ENCODE results near the gene SEMA6B.
"Not testable (repeated sequence)": the region's sequence is repeated elsewhere in the genome, so short reads cannot be mapped to it uniquely, and the experiment has no call there.

Gene SEMA6B, protein sequence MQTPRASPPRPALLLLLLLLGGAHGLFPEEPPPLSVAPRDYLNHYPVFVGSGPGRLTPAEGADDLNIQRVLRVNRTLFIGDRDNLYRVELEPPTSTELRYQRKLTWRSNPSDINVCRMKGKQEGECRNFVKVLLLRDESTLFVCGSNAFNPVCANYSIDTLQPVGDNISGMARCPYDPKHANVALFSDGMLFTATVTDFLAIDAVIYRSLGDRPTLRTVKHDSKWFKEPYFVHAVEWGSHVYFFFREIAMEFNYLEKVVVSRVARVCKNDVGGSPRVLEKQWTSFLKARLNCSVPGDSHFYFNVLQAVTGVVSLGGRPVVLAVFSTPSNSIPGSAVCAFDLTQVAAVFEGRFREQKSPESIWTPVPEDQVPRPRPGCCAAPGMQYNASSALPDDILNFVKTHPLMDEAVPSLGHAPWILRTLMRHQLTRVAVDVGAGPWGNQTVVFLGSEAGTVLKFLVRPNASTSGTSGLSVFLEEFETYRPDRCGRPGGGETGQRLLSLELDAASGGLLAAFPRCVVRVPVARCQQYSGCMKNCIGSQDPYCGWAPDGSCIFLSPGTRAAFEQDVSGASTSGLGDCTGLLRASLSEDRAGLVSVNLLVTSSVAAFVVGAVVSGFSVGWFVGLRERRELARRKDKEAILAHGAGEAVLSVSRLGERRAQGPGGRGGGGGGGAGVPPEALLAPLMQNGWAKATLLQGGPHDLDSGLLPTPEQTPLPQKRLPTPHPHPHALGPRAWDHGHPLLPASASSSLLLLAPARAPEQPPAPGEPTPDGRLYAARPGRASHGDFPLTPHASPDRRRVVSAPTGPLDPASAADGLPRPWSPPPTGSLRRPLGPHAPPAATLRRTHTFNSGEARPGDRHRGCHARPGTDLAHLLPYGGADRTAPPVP

DNA sequence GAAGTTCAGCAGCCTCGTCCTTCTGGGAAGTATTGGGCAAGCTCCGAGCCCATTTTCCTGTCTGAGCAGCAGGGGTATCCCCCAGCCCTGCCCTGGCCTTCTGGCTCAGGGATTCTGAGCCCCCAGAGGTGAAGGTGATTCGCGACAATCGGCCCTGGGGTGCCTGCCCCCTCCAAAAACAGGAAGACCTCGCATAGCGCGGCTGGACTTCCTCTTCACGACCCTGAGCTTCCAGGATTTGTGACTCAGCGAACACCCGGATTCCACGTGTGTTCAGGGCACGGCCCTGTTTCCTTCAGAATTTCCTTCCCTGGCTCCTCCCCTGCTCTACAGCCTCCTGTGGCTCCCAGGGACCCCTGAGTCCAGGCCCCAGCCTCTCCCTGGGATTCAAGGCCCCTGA, at the start of gene SEMA6B:
TSS of gene SEMA6B (minus strand) at position 116 of the 400 bp plus-strand sequence. CDS start 1,227 bp downstream, outside the sequence.
- no peak for DNase-seq

DNA sequence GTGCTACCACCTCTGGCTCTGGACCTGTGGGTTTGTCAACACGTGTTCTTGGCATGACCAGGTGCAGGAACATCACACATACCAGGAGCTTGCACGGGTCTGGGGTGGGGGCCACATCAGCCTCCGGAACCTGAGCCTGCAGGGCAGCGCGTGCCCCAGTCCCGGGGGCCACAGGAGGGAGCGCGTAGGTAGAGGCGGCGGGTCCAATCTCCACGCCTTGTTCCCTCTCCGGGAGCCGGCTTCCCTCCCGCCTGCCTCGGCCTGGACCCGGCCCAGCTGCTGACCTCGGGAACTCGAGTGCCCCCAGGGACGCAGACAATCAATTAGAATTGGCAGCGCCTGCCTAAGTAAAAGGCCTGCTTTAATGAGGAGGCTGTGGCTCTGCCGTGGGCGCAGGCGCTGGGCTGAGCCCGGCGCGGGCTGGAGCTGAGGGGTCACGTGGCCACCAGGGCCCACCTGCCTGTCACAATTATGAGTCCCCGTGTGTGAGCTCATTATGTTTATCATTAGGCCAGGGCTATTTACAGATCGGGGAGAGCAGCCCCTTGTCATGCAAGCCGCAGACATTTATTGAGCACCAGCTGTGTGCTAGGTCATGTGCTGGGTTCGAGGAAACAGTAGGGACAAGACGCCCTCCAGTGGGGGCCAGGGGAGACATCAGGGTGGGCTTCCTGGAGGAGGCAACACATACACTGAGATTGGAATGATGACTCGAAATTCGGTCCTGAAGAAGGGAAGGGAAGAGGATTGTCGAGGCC, 47.6 kb upstream of the SEMA6B start:
- DNase-seq, result no peak

DNA sequence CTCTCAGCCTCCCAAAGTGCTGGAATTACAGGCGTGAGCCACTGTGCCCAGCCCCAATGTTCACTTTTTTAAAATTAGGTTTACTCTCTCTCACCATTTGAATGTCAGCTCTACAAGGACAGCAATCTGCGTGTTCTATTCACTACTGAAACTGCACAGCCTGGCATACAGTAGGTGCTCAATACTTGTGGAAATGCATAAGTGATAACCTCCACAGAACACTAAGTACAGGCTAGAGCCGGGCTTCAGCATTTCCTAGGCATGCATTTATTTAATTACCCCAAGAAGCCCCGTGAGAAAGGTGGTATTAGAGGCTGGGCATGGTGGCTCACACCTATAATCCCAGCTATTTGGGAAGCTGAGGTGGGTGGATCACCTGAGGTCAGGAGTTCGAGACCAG, 46.7 kb upstream of the SEMA6B start:
- DNase-seq, result no peak

DNA sequence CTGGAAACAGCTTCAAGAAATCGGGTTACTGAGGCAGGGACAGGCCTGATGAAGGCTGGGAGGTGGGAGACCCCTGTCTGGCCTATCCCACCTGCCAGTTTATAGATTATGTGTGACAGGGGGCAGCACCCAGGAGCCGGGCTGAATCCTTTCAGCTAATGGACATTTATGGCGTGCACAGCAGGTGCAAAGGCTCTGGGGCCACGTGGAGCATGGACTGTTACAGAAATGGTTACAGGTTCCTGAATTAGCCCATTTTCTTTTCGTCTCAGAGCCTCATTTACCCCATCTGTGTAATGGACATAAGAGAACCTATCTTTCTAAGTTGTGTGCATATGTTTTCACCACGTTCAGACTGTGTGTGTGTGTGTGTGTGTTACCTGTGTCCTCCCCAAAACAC, 45.4 kb upstream of the SEMA6B start:
- DNase-seq, result no peak

DNA sequence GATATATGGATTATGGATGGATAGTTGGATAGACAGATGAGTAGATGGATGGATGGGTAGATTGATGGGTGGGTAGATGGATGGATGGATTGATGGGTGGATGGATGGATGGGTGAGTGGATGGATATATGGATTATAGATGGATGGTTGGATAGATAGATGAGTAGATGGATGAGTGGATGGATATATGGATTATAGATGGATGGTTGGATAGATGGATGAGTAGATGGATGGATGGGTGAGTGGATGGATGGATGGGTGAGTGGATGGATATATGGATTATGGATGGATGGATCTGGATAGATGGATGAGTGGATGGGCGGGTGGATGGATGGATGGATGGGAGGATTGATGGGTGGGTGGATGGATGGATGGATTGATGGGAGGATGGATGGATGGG, 43.4 kb upstream of the SEMA6B start:
- no peak for DNase-seq

DNA sequence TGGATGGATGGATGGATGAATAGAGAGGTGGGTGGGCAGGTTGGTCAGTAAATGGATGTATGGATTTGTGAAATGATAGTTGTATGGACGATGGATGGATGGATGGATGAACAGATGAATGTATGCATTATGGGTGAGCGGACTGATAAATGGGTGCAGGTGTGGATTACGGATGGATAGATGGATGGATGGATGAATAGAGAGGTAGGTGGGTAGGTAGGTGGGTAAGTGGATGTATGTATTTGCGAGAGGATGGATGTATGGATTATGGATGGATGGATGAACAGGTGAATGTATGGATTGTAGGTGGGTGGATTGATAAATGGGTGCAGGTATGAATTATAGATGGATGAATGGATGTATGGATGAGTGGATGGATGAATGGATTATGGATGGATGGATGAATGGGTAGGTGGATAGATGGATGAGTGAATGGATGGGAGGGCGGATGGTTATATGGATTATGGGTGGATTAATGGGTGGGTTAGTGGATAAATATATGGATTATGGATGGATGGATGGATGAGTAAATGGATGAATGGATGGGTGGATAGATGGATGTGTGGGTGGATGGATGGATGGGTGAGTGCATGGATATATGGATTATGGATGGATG, 42.8 kb upstream of the SEMA6B start:
- DNase-seq, result no peak

DNA sequence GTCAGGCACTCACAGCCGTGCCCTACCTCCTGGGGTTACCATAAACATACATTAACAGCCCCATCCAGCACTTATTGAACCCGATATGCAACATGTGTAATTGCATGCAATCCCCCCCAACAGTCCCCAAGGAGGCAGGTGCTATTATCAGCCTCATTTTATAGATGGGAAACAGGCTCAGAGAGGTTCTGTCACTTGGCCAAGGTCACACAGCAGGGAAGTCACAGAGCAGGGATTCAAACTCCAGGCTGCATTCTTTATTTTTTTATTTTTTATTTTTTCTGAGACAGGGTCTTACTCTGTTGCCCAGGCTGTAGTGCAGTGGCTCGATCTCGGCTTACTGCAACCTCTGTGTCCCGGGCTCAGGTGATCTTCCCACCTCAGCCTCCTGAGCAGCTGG, 41.4 kb upstream of the SEMA6B start:
- no peak for DNase-seq

DNA sequence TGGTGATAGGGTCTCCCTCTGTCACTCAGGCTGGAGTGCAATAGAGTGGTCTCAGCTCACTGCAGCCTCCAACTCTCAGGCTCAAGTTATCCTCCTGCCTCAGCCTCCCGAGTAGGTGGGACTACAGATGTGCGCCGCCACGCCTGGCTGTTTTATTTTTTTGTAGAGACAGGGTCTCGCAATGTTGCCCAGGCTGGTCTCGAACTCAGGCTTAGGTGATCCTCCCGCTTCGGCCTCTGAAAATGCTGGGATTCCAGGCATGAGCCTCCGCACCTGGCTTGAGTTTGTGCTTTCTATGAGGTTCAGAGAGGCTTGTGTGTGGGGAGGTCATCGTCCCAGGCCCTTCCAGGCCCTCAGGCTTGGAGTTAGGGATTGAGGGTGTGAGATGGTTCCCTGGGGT, 40.6 kb upstream of the SEMA6B start:
- no peak for DNase-seq

DNA sequence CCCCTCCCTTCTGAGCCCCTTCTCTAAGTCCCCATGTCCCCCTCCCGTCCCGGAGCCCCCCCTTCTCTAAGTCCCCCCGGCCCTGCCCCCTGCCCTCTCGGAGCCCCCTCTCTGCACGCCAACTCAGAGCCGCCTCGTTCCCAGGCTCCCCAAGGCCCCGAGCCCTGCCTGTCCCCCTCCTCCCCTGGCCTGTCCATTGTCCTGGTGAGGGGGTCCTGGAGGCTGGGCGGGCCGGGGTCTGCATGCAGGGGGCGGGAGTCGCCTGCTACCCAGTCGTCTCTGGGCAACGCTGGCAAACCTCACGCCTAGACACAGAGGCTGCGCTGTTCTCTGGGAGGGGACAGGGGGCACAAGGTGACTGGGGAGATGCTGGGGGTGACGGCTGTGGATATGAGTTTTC, 39.2 kb upstream of the SEMA6B start:
- DNase-seq, result no peak

DNA sequence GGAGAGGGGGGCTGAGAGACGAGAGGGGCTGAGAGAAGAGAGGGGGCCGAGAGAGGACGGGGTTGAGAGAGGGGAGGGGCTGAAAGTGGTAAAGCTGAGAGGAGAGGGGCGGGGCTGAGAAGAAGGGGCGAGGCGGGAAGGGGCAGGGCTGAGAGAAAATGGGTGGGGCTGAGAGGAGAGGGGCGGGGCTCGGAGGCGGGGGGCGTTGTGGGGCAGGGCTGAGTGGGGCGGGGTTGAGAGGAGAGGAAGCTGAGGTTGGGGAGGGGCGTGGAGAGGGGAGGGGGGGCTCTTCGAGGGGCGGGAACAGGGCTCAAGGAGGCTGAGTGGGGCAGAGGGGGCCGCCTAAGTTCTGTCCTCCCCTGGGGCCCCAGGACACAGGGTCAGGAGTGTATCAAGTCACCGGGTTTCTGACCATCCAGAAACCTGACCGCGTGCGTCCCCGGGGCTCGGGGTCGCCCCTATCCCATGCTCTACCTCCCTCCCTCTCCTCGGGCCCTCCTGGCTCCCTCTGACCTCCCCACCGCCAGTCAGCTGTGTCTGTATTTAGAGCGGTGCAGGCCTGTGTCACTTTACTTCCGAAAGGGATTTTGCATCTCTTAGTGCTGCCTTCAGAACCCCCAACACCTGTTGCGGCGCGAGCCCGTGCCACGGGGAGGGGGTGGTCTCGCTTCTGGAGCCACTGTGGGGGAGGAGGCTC, 38.6 kb upstream of the SEMA6B start:
- no peak for DNase-seq

DNA sequence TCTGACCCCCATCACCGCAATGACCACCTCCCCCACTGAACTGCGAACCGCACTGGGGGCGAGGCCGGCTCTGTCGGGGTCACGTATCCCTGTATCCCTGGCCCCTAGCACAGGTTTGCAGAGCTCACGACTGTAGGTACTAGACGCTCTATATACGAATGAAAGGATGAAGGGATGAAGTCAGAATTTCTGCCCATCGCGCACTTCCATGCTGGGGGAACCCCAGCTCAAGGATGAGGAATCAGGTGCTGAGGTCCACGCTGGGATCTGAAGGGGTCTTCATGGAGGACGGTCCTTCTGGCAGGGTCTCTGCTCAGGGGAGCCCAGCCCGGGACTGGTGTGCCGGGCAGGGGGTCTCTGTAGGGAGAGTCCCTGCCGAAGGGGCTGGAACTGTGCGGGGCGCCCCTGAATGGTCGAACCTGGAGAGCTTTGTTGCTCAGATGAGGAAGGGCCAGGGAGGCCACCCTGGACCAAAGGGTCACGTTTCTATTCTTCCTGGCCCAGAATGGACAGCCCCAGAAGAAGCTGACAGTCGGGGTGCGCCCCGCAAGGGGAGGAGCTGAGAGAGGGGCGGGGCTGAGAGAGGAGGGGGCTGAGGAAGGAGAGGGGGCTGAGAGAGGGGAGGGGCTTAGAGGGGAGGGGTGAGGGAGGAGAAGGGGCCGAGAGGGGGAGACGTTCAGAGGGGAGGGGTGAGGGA, 37.9 kb upstream of the SEMA6B start:
- no peak for DNase-seq

DNA sequence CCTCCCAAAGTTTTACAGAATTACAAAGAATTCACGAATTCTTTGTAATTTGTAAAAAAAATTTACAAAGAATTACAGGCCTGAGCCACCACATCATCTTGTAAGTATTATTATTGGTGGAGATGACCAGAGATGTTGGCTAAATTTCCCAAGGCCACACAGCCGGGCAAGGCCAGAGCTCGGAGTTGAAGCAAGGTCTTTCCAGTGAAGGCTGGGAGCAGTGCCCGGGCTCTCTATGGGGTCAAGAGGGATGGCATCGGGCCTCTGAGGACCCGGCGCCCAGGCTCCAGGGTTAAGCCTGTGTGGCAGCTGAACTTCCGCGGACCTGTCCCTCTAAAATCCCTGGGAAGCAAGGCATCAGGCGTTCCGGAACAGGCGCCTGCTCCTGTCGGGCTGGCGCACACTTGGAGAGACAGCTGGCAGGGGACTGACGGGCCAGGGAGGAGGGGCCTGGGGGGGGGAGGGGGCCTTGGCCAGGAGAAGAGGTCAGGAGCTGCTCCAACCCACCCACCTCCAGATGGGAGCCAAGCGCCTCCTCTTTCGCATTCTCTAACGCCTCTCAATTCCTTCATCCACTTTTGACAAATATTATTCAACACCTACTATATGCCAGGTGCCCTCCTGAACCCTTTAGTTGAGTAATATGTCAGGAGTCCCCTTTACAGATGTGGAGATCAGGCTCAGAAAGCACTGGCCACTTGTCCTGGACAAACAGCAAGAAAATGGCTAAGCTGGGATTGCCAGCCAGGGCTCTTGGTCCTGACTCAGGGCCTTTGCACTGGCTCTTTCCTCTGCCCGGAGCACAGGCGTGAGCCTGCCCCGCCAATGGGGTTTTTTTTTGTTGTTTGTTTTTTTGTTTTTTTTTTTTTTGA, 36.8 kb upstream of the SEMA6B start:
- no peak for DNase-seq

DNA sequence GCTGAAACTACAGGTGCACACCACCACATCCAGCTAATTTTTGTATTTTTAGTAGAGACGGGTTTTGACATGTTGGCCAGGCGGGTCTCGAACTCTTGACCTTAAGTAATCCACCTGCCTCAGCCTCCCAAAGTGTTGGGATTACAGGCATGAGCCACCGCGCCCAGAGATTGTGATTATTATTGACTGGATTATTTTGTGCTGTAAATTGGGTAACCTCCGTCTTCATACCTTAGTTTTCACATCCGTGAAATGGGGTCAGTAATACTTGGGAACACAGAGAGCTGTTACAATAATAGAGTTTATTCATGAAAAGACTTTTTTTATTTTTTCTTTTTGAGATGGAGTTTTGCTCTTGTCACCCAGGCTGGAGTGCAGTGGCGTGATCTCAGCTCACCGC, 35.7 kb upstream of the SEMA6B start:
- DNase-seq, result not testable (repeated sequence)

DNA sequence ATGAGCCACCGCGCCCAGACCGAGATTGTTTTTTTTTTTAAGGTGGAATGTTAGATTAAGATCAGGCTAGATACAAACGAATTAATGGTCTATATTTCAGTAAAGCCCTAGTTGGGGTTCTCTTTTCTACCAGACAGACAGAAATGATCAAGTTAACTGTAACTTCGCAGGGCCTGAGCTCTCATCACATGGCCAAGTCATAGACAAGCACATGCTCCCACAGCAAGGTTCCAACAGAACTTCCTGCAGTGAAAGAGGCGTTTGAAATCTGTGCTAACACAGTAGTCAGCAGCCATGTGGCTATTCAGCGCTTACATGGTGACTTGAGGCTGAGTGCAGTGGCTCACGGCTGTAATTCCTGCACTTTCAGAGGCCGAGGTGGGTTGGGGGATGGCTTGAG, 34.7 kb upstream of the SEMA6B start:
- DNase-seq, result no peak

DNA sequence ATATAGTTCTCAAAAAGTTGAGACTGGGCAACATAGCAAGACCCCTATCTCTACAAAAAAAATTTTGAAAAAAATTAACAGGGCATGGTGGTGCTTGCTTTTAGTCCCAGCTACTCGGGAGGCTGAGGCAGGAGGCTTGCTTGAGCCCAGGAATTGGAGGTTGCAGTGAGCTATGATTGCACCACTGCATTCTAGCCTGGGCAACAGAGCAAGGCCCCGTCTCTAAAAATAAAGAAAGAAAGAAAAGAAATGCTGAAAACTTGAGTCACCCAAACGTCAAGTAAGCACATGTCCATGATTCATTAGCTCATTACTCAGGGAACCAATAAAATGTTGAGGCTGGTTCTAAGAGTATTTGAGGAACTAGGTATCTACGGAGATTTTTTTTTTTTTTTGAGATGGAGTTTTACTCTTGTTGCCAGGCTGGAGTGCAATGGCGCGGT, 33.9 kb upstream of the SEMA6B start:
- no peak for DNase-seq

DNA sequence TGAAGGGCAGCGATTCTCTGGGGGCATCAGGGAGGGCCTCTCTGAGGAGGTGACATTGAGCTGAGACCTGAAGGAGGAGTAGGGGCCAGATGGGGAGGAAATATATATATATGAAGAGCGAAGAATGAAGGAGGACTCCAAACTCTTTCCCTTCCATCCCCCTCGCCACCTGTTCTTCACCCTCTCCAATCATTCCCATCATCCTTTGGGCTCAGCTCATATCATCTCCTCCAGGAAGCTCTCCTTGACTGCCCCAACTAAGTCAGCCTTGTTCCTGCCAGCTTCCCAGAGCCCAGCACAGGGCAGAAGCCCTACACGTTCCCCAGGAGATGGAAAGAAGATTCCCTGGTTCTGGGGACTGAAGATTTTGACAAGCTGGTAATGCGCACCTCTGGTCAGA, 33.0 kb upstream of the SEMA6B start:
- no peak for DNase-seq

DNA sequence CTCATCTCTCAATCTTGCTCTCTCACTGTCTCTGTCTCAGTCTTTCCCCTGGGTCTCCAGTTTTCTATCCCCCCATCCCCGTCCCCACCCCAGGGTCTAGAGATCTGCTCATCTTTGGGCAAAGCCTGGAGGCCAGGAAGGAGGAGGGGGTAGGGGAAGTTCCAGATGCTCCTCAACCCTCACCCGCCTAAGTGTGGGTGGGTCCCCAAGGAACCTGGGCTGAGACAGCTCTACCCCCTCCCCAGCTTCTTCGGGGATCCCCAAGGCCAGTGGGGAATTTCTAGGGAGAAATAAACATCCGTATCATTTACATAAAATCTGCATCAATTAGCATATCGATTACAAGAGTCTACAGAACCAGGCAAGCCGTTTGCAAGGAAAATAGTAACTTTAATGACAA, 31.8 kb upstream of the SEMA6B start:
- DNase-seq, result no peak

DNA sequence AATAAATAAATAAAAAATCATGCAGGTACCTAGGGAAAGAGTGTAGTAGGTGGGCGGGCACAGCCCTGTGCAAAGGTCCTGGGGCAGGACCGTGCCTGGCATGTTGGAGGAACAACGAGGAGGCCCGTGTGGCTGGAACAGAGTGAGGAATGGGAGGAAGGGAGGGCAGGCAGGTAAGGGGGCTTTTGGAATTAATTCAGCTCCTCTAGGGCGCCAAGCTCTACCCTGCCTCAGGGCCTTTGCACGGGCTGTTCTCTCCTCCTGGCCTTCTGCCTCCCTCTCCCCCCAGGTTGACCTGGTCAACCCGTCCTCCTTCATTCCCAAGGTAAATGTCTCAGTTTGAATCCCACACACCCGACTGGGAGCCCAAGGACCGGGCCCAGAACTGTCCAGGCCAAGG, 31.1 kb upstream of the SEMA6B start:
- DNase-seq, result no peak

DNA sequence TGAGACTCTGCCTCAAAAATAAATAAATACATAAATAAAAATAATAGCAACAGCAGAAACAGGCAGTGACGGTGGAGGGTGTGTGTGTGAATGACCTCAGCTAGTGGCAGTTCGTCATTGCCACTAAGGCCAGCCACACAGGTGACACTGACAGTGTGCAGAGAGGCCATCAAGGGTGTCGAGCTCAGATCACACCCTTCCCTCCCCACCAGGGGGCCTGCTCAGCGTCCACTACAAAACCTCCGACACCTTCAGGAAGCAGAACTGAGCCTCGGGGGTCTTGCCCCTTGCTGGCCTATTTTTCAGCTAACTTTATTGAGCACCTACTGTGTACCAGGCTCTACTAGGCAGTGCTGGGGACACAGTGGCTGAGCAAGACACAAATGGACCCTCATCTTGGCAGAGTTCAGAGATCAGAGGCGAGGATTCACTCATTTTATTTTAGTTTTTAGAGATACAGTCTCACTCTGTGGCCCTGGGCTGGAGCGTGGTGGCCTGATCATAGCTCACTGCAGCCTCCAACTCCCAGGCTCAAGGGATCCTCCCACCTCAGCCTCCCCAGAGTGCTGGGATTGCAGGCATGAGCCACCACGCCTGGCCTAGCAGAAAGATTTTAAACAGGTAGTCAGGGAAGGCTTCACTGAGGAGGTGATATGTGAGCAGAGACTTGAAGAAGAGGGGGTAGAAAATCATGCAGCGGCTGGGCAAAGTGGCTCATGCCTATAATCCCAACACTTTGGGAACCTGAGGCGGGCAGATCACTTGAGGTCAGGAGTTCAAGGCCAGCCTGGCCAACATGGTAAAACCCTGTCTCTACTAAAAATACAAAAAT, 30.3 kb upstream of the SEMA6B start:
- DNase-seq, result no peak
